Activated T-cell treated with anti-CD3 and anti-CD28 coated beads, Interleukin-2, amount 50 U/mL, for 72 hours (primary cell): ENCODE measurements around the gene PTPRF. TPM values are rescaled to one million over a fixed set of nuclear protein-coding genes. Genes with fewer than 3 reads are reported as not detected.
"Not testable (repeated sequence)": the region's sequence is repeated elsewhere in the genome, so short reads cannot be mapped to it uniquely, and the experiment has no call there.

Source experiments
- ATAC-seq, 2 donors: fragments of 150-1000 bp; cut with Tn5 transposase; replicated peaks in 1 of 2; 2 replicates each; pipeline ENCODE4 v1.10.0; 2021; ENCODE audit warnings: moderate library complexity in 2 of 2, mild to moderate bottlenecking in 1 of 2
- DNase-seq, 2 donors: peaks; one replicate each; pipeline ENCODE4 v3.0.0; 2021 to 2022; ENCODE audit warnings: mixed read lengths in 1 of 2
- H3K27ac Mint-ChIP-seq: one replicate; pipeline ENCODE4 v1.8.0; 2022; ENCODE audit warnings: mild to moderate bottlenecking, moderate library complexity, mixed read lengths
- H3K27me3 Mint-ChIP-seq: one replicate; pipeline ENCODE4 v1.8.0; 2022; ENCODE audit warnings: low read depth, mixed read lengths
- H3K36me3 Mint-ChIP-seq, 2 donors: one replicate each; pipeline ENCODE4 v1.8.0; 2022; ENCODE audit warnings: mixed read lengths in 2 of 2, mild to moderate bottlenecking in 1 of 2; ENCODE audit not compliant: insufficient read depth in 2 of 2
- H3K4me1 Mint-ChIP-seq: one replicate; pipeline ENCODE4 v1.8.0; 2022; ENCODE audit warnings: low read depth, mixed read lengths
- H3K4me3 Mint-ChIP-seq, 2 donors: one replicate each; pipeline ENCODE4 v1.8.0; 2022; ENCODE audit warnings: mild to moderate bottlenecking in 2 of 2, mixed read lengths in 2 of 2, moderate library complexity in 2 of 2
- H3K9me3 Mint-ChIP-seq, 2 donors: one replicate each; pipeline ENCODE4 v1.8.0; 2022; ENCODE audit warnings: mixed read lengths in 2 of 2
- total RNA-seq, 2 donors: library from RNA; stranded (reverse); gene quantifications; one replicate each; pipeline ENCODE4 v1.2.3, GENCODE V29; 2022

The PTPRF gene
- total RNA-seq: 1 to 10 TPM; 2.2 to 6.2 TPM

- Mint-ChIP-seq H3K27ac (no peak within 1 kb of the TSS), H3K4me3 (peak within 1 kb of the TSS; percentile 90 to 95), H3K36me3 (peaks cover 3 to 8% of the 10 kb centered on the region in 2 donors), H3K9me3 (no peaks in the 10 kb centered on the region), H3K4me1 (peaks cover 20% of the 10 kb centered on the region), H3K27me3 (peaks cover 49% of the 10 kb centered on the region)
- DNase-seq (peak; percentile 27 to 36), ATAC-seq (peak; percentile 39)
These were observed at the start of gene PTPRF for GRCh38 chr1:43530483-43531106. PTPRF (plus strand) TSS chr1:43530883; CDS start chr1:43545076, 14,193 bp downstream.

DNA sequence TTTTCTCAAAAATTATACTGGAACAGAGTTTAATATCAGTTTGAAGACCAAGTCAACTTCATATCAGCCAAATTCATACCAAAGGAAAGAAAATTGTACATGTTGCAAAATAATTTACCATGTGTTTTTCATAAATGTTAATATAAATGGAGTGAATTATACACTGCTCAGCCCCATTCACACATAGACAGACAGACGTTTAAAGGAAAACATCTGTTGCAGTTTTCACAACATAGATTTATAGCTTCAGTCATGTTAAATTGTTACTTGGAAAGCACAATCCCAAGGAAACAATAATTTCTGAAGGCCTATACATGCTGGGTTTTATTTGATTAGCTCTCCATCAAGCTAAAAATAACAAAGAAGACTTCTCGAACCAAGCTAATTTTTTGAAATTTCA is 49.2 kb upstream of the PTPRF start:
- Mint-ChIP-seq H3K36me3 (no peaks in the 10 kb centered on the region), H3K4me3 (no peak overlapping the region), H3K9me3 (peaks cover 0 to 1% of the 10 kb centered on the region in 2 donors), H3K4me1 (no peaks in the 10 kb centered on the region), H3K27ac (no peak overlapping the region), H3K27me3 (peaks cover 12% of the 10 kb centered on the region)
- DNase-seq (no peak), ATAC-seq (no peak)

DNA sequence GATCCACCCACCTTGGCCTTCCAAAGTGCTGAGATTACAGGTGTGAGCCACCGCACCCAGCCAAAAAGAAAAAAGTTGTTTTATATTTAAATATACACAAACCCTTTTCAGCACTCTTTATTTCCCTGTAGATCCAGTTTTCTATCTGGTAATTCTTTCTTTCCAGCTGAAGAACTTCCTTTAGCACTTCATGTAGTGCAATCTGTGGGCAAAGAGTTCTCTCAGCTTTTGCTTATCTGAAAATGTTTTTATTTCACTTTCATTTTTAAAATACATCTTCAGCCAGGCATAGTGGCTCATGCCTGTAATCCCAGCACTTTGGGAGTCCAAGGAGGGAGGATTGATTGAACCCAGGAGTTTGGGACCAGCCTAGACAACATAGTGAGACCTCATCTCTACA is 48.5 kb upstream of the PTPRF start:
- DNase-seq: no peak
- H3K4me1 Mint-ChIP-seq: no peaks in the 10 kb centered on the region
- peaks cover 2% of the 10 kb centered on the region in 2 donors for H3K36me3 Mint-ChIP-seq
- H3K4me3 Mint-ChIP-seq: peak overlapping the region in 1 of 2 donors; percentile 51
- peaks cover 12% of the 10 kb centered on the region for H3K27me3 Mint-ChIP-seq
- ATAC-seq: no peak
- no peak overlapping the region for H3K27ac Mint-ChIP-seq
- H3K9me3 Mint-ChIP-seq: peaks cover 2 to 3% of the 10 kb centered on the region in 2 donors

- Mint-ChIP-seq H3K27ac (no peak overlapping the region), H3K9me3 (peaks cover 3 to 8% of the 10 kb centered on the region in 2 donors), H3K4me1 (no peaks in the 10 kb centered on the region), H3K27me3 (peaks cover 8% of the 10 kb centered on the region), H3K4me3 (no peak overlapping the region), H3K36me3 (peaks cover 8 to 10% of the 10 kb centered on the region in 2 donors)
- DNase-seq (no peak), ATAC-seq (no peak)
These were observed 46.3 kb upstream of the PTPRF start for GRCh38 chr1:43484367-43484766.

DNA sequence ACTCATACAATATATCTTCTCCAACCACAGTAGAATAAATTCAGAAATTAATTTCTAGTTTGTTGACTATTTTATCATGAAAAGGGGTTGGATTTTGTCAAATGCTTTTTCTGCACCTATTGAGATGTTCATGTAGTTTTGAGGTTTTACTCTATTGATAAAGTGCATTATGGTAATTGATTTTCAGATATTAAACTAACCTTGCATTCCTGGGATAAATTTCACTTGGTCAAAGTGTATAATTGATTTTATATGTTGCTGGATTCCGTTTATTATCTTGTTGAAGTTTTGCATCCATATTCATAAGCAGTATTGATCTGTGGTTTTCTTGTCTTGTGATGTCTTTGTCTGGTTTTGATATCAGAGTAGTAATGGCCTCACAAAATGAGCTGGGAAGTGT is 42.5 kb upstream of the PTPRF start:
- DNase-seq (no peak), ATAC-seq (no peak)
- H3K4me1 Mint-ChIP-seq: no peaks in the 10 kb centered on the region
- peaks cover 14 to 18% of the 10 kb centered on the region in 2 donors for H3K36me3 Mint-ChIP-seq
- no peak overlapping the region for H3K27ac Mint-ChIP-seq
- H3K4me3 Mint-ChIP-seq: no peak overlapping the region
- peaks cover 7% of the 10 kb centered on the region for H3K27me3 Mint-ChIP-seq
- peaks cover 9 to 20% of the 10 kb centered on the region in 2 donors for H3K9me3 Mint-ChIP-seq

- Mint-ChIP-seq H3K27me3 (peaks cover 18% of the 10 kb centered on the region), H3K9me3 (peaks cover 9 to 20% of the 10 kb centered on the region in 2 donors), H3K4me1 (no peaks in the 10 kb centered on the region), H3K4me3 (no peak overlapping the region), H3K36me3 (peaks cover 14 to 18% of the 10 kb centered on the region in 2 donors), H3K27ac (no peak overlapping the region)
- no peak for ATAC-seq
- no peak for DNase-seq
These were observed 39.6 kb upstream of the PTPRF start for GRCh38 chr1:43491061-43491460.

GRCh38 chr1:43492826-43493225 is 37.9 kb upstream of the PTPRF start:
- H3K4me3 Mint-ChIP-seq: no peak overlapping the region
- H3K9me3 Mint-ChIP-seq: peaks cover 7 to 16% of the 10 kb centered on the region in 2 donors
- no peak for ATAC-seq
- no peak overlapping the region for H3K27ac Mint-ChIP-seq
- DNase-seq: no peak
- peaks cover 18% of the 10 kb centered on the region for H3K27me3 Mint-ChIP-seq
- peaks cover 12 to 14% of the 10 kb centered on the region in 2 donors for H3K36me3 Mint-ChIP-seq
- no peaks in the 10 kb centered on the region for H3K4me1 Mint-ChIP-seq

DNA sequence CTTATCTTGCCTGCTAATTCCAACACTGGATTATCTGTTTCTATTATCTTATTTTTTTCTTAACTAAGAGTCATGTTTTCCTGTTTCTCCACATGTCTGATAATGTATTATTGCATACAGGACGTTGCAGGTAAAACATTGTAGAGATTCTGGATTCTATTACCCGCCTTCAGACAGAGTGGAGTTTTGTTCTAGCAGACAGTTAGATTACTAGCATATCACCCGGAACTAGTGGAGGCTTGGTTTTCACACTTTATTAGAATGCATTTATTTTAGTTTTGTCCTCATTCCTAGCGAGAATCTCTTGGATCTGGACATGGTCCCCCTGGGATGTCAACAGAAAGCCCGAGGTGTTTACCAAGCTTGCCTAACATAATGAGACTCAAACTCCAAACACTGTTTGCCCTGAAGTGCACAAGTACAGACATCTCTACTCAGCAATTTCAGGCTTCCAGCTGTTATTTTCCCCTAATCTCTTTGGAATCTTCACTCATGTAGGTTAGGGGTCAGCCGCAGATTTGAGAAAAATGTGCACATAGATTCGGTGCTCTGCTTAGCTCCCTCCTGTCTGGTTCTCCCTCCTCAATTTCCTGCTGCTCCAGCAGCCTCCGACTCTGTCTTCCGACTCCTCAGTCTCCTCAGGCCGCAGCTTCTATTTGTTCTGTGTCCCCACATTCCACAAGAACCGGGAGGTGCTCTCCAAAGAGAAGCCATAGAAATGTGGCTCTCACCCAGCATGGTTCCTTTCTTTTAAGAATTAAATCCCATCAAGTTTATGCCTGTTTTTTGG is 36.8 kb upstream of the PTPRF start:
- peaks cover 9 to 12% of the 10 kb centered on the region in 2 donors for H3K36me3 Mint-ChIP-seq
- no peak overlapping the region for H3K27ac Mint-ChIP-seq
- H3K4me1 Mint-ChIP-seq: no peaks in the 10 kb centered on the region
- ATAC-seq (no peak), DNase-seq (no peak)
- H3K9me3 Mint-ChIP-seq: peaks cover 7 to 14% of the 10 kb centered on the region in 2 donors
- H3K27me3 Mint-ChIP-seq: peaks cover 18% of the 10 kb centered on the region
- no peak overlapping the region for H3K4me3 Mint-ChIP-seq

DNA sequence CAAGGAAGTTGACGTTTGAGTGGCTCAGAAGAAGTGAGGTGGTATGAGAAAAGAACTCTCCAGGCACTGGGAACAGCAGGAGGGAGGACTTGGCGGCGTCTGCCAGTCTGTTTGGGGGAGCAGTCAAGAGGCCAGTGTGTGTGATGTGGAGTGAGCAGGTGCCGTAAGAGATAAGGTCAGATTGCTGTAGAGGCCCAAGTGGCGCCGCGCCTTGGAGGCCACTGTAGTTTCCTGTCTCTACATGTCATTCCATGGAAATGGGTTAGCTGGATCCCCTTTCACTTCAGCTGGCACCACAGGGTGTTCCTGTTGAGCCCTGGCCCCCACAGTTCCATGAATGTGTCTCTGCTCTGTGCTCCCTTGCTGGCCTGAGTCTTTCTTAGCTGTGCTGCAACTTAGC is 35.5 kb upstream of the PTPRF start:
- ATAC-seq: no peak
- H3K27me3 Mint-ChIP-seq: peaks cover 24% of the 10 kb centered on the region
- peaks cover under 1 to 2% of the 10 kb centered on the region in 2 donors for H3K36me3 Mint-ChIP-seq
- H3K9me3 Mint-ChIP-seq: peaks cover 2 to 7% of the 10 kb centered on the region in 2 donors
- no peak overlapping the region for H3K27ac Mint-ChIP-seq
- DNase-seq: no peak
- H3K4me1 Mint-ChIP-seq: no peaks in the 10 kb centered on the region
- H3K4me3 Mint-ChIP-seq: no peak overlapping the region

DNA sequence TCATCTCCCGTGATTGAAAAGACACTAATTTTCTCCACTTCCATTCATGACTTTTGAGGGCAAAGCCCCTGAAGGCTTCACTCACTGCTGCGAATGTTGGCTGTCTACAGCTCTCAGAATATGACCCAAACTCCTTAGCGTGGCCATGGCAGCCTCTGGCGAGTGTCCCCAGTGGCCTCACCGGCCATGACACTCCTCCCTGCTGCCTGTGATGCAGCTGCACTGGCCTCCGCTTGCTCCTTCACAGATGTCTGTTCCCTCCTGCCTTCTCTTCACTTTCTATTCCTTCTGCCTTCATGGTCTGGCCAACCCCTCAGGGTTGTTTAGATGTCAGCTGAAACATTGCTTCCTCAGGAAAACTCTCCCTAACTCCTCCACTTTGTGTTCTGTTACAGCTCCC is 30.8 kb upstream of the PTPRF start:
- Mint-ChIP-seq H3K27me3 (peaks cover 16% of the 10 kb centered on the region), H3K4me3 (no peak overlapping the region), H3K36me3 (no peaks in the 10 kb centered on the region), H3K4me1 (no peaks in the 10 kb centered on the region), H3K27ac (no peak overlapping the region), H3K9me3 (no peaks in the 10 kb centered on the region)
- ATAC-seq (no peak), DNase-seq (no peak)

GRCh38 chr1:43501806-43502205 is 28.9 kb upstream of the PTPRF start:
- ATAC-seq, H3K36me3 Mint-ChIP-seq, H3K4me1 Mint-ChIP-seq, H3K4me3 Mint-ChIP-seq, H3K27ac Mint-ChIP-seq, H3K9me3 Mint-ChIP-seq, DNase-seq: not testable (repeated sequence)
- peaks cover 15% of the 10 kb centered on the region for H3K27me3 Mint-ChIP-seq

DNA sequence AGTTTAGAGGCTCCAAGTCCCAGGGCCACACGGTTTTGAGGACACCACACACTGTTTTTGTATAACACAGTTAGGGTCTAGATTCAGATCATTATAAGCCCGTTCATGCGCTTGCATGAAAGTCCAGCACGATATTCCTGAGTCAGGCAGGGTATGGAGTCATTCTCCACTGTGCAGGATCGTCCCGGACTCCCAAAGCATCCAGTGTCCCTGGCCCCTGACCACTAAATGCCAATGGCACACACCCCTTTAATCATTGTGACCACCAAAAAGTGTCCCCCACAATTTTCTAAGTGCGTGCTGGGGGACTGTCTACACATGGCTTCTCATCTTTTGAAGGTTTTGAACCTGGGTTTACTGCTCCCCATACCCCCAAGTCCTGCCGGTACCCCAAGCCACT is 27.1 kb upstream of the PTPRF start:
- Mint-ChIP-seq H3K36me3 (no peaks in the 10 kb centered on the region), H3K9me3 (no peaks in the 10 kb centered on the region), H3K27me3 (peaks cover 24% of the 10 kb centered on the region), H3K4me3 (no peak overlapping the region), H3K4me1 (no peaks in the 10 kb centered on the region), H3K27ac (no peak overlapping the region)
- DNase-seq (no peak), ATAC-seq (no peak)

DNA sequence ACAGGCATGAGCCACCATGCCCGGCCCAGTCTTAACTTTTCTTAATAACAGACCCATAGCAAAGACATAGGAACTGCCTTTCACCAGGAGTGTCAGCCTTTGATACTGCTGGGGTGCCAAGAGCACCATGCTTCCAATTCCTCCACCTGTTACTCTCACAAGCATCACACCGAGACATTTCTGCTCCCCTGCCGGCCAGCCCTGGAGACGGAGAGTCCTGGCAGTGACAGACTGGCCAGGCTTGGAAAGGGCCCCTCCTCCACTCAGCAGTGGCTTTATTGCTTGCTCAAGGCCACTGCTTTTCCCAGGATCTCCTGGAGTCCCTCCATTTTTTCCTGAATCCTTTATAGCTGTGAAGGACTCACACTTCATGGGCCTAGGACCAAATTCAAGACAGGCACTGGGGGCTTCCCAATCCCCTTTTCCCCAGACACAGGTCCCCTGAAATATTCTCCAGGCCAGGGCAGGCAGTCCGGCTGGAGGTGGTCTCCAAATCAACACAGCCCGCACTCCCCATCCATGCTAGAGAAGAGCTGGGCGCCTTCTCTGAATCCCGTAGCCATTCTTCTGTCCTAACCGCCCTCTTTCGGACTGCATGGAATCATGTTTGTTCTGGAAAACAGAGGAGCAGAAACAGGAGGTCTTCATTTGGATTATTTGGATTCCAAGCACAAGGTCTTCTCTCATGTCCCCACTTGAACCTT is 25.5 kb upstream of the PTPRF start:
- no peaks in the 10 kb centered on the region for H3K36me3 Mint-ChIP-seq
- ATAC-seq (no peak), DNase-seq (no peak)
- H3K27ac Mint-ChIP-seq: no peak overlapping the region
- no peaks in the 10 kb centered on the region for H3K9me3 Mint-ChIP-seq
- H3K4me3 Mint-ChIP-seq: no peak overlapping the region
- peaks cover 18% of the 10 kb centered on the region for H3K27me3 Mint-ChIP-seq
- peaks cover 8% of the 10 kb centered on the region for H3K4me1 Mint-ChIP-seq
